Gastroesophageal sphincter (tissue), 3 donors: ENCODE data around the gene PGBD5.

Experiments
- CTCF ChIP-seq, 4 experiments: fragments of 200-600 bp in 2 of 4; fragments of 450-650 bp in 2 of 4; sonication (generic) in 1 of 4; IDR thresholded peaks; one replicate each; pipeline ENCODE4 v1.5.1; 2017 to 2019; ENCODE audit warnings: antibody characterized with exemption in 4 of 4, mild to moderate bottlenecking in 2 of 4, moderate library complexity in 2 of 4
- EP300 ChIP-seq: sonication (generic); formaldehyde crosslinking; IDR thresholded peaks from one replicate; pipeline ENCODE4 v1.6.1; 2017; ENCODE audit warnings: antibody characterized with exemption, mild to moderate bottlenecking
- POLR2A ChIP-seq, 2 donors: fragments of 450-650 bp; IDR thresholded peaks; one replicate each; pipeline ENCODE4 v1.6.1; 2017; ENCODE audit warnings: antibody characterized with exemption in 2 of 2, mild to moderate bottlenecking in 2 of 2, moderate library complexity in 1 of 2
- POLR2AphosphoS5 ChIP-seq: sonication (generic); formaldehyde crosslinking; IDR thresholded peaks from one replicate; pipeline ENCODE4 v1.6.1; 2017; ENCODE audit warnings: antibody characterized with exemption

- TF ChIP-seq CTCF (IDR thresholded peaks at IDR 0.05) (no peak), POLR2AphosphoS5 (no peak), POLR2A (IDR thresholded peaks at IDR 0.05) (no peak), EP300 (no peak)
Measured at GRCh38 chr1:230288641-230289349, 137.3 kb downstream of the PGBD5 start.
